Large intestine (tissue), 3 donors: Measurements from ENCODE around the gene ZNF423. TPM values are rescaled to one million over a fixed set of nuclear protein-coding genes. Genes with fewer than 3 reads are reported as not detected.

ENCODE experiments used
- DNase-seq, 2 donors: peaks; one replicate each; pipeline versions ENCODE4 v3.0.0 to v3.0.0-alpha.2; 2013
- H3K27ac ChIP-seq: one replicate; pipeline ENCODE4 v1.5.1; 2013; ENCODE audit warnings: low read length
- H3K27me3 ChIP-seq: 2 replicates; pipeline ENCODE4 v1.6.1; 2013; ENCODE audit warnings: low read length; ENCODE audit not compliant: control insufficient read depth, insufficient read depth
- H3K36me3 ChIP-seq: 2 replicates; pipeline ENCODE4 v1.6.1; 2013; ENCODE audit warnings: low read length; ENCODE audit not compliant: control insufficient read depth, insufficient read depth
- H3K4me1 ChIP-seq: one replicate; pipeline ENCODE4 v1.6.1; 2013; ENCODE audit warnings: low read length; ENCODE audit not compliant: control insufficient read depth, insufficient read depth
- H3K4me3 ChIP-seq: one replicate; pipeline ENCODE4 v1.5.1; 2013; ENCODE audit warnings: low read length
- H3K9me3 ChIP-seq: one replicate; pipeline ENCODE4 v1.6.1; 2013; ENCODE audit warnings: mild to moderate bottlenecking, low read depth, low read length, moderate library complexity; ENCODE audit not compliant: control insufficient read depth
- WGBS: methylation state at CpG from one replicate; pipeline ENCODE4 v1.1.5; 2013; ENCODE audit warnings: low lambda C conversion rate; ENCODE audit not compliant: insufficient coverage; 5-methylcytosine and 5-hydroxymethylcytosine counted together
- polyA plus RNA-seq: library from polyadenylated mRNA; unstranded; fragments of 120-200 nt; gene quantifications from one replicate; pipeline ENCODE4 v1.2.1, GENCODE V29; 2013

ZNF423 gene
- polyA plus RNA-seq, 1 donor = 6.7 TPM

- Histone ChIP-seq H3K9me3 (peaks cover 3% of the 10 kb centered on the region), H3K27ac (no peak overlapping the region), H3K4me1 (peaks cover 2% of the 10 kb centered on the region), H3K27me3 (no peaks in the 10 kb centered on the region), H3K36me3 (no peaks in the 10 kb centered on the region), H3K4me3 (no peak overlapping the region)
- WGBS = no CpG with 5 or more reads among the region's 6 CpGs
- no peak for DNase-seq
These were observed 310.0 kb downstream of the ZNF423 start for GRCh38 chr16:49545741-49546448.

GRCh38 chr16:49545243-49545642, 310.7 kb downstream of the ZNF423 start:
- peaks cover 3% of the 10 kb centered on the region for H3K9me3 ChIP-seq
- H3K27me3 ChIP-seq = no peaks in the 10 kb centered on the region
- no peak for DNase-seq
- no peaks in the 10 kb centered on the region for H3K4me1 ChIP-seq
- no peak overlapping the region for H3K27ac ChIP-seq
- no CpG with 5 or more reads among the region's 4 CpGs for WGBS
- H3K36me3 ChIP-seq = no peaks in the 10 kb centered on the region
- H3K4me3 ChIP-seq = no peak overlapping the region

- no CpG with 5 or more reads among the region's 10 CpGs for WGBS
These were observed 311.1 kb downstream of the ZNF423 start for GRCh38 chr16:49544828-49545227.

GRCh38 chr16:49543631-49543946, 312.3 kb downstream of the ZNF423 start:
- no peak overlapping the region for H3K27ac ChIP-seq

More at GRCh38 chr16:49544828-49545227, 311.1 kb downstream of the ZNF423 start:
- no peaks in the 10 kb centered on the region for H3K4me1 ChIP-seq
- H3K9me3 ChIP-seq = peaks cover 3% of the 10 kb centered on the region
- H3K4me3 ChIP-seq = no peak overlapping the region
- no peak for DNase-seq
- no peaks in the 10 kb centered on the region for H3K27me3 ChIP-seq
- H3K27ac ChIP-seq = no peak overlapping the region
- no peaks in the 10 kb centered on the region for H3K36me3 ChIP-seq

GRCh38 chr16:49542946-49543630, 312.8 kb downstream of the ZNF423 start:
- Histone ChIP-seq H3K27me3 (no peaks in the 10 kb centered on the region), H3K4me3 (no peak overlapping the region), H3K4me1 (no peaks in the 10 kb centered on the region), H3K36me3 (no peaks in the 10 kb centered on the region), H3K27ac (no peak overlapping the region), H3K9me3 (peaks cover 3% of the 10 kb centered on the region)
- 60% methylated on average over 1 of the region's 13 CpGs for WGBS
- DNase-seq = no peak

More at GRCh38 chr16:49543631-49543946, 312.3 kb downstream of the ZNF423 start:
- Histone ChIP-seq H3K27me3 (no peaks in the 10 kb centered on the region), H3K4me3 (no peak overlapping the region), H3K9me3 (peaks cover 3% of the 10 kb centered on the region), H3K36me3 (no peaks in the 10 kb centered on the region), H3K4me1 (no peaks in the 10 kb centered on the region)
- DNase-seq = no peak
- WGBS = no CpG with 5 or more reads among the region's 15 CpGs

GRCh38 chr16:49542391-49542891, 313.5 kb downstream of the ZNF423 start:
- H3K27ac ChIP-seq = no peak overlapping the region
- no peak for DNase-seq
- WGBS = no CpG with 5 or more reads among the region's 9 CpGs
- H3K4me1 ChIP-seq = no peaks in the 10 kb centered on the region
- H3K36me3 ChIP-seq = no peaks in the 10 kb centered on the region
- H3K27me3 ChIP-seq = no peaks in the 10 kb centered on the region
- peaks cover 3% of the 10 kb centered on the region for H3K9me3 ChIP-seq
- no peak overlapping the region for H3K4me3 ChIP-seq

- no peaks in the 10 kb centered on the region for H3K36me3 ChIP-seq
- H3K9me3 ChIP-seq = peaks cover 3% of the 10 kb centered on the region
- no peak for DNase-seq
- H3K4me1 ChIP-seq = no peaks in the 10 kb centered on the region
- WGBS = no CpG with 5 or more reads among the region's 2 CpGs
- no peak overlapping the region for H3K27ac ChIP-seq
- H3K4me3 ChIP-seq = no peak overlapping the region
- H3K27me3 ChIP-seq = no peaks in the 10 kb centered on the region
These were observed 315.1 kb downstream of the ZNF423 start for GRCh38 chr16:49540836-49541235.

GRCh38 chr16:49539758-49540157, 316.2 kb downstream of the ZNF423 start:
- no peak overlapping the region for H3K27ac ChIP-seq
- H3K4me3 ChIP-seq = no peak overlapping the region
- H3K9me3 ChIP-seq = peaks cover 3% of the 10 kb centered on the region
- no peak for DNase-seq
- H3K27me3 ChIP-seq = no peaks in the 10 kb centered on the region
- WGBS = no CpG with 5 or more reads among the region's 4 CpGs
- H3K4me1 ChIP-seq = no peaks in the 10 kb centered on the region
- no peaks in the 10 kb centered on the region for H3K36me3 ChIP-seq

GRCh38 chr16:49537924-49538459, 317.9 kb downstream of the ZNF423 start:
- no peak for DNase-seq
- Histone ChIP-seq H3K27me3 (no peaks in the 10 kb centered on the region), H3K9me3 (peaks cover 3% of the 10 kb centered on the region), H3K27ac (no peak overlapping the region), H3K4me3 (no peak overlapping the region), H3K36me3 (no peaks in the 10 kb centered on the region), H3K4me1 (no peaks in the 10 kb centered on the region)
- no CpG with 5 or more reads among the region's 7 CpGs for WGBS

- Histone ChIP-seq H3K4me3 (no peak overlapping the region), H3K36me3 (no peaks in the 10 kb centered on the region), H3K4me1 (no peaks in the 10 kb centered on the region), H3K27me3 (no peaks in the 10 kb centered on the region), H3K9me3 (no peaks in the 10 kb centered on the region), H3K27ac (no peak overlapping the region)
- 98% methylated on average over 7 of the region's 13 CpGs for WGBS
- no peak for DNase-seq
These were observed 320.9 kb downstream of the ZNF423 start for GRCh38 chr16:49534901-49535610.
